ENCODE results near the gene SLC35A2.

SLC35A2 gene

GRCh38 chrX:48934581-48935300, 23.3 kb upstream of the SLC35A2 start:
- TF ChIP-seq, protein P1, sequence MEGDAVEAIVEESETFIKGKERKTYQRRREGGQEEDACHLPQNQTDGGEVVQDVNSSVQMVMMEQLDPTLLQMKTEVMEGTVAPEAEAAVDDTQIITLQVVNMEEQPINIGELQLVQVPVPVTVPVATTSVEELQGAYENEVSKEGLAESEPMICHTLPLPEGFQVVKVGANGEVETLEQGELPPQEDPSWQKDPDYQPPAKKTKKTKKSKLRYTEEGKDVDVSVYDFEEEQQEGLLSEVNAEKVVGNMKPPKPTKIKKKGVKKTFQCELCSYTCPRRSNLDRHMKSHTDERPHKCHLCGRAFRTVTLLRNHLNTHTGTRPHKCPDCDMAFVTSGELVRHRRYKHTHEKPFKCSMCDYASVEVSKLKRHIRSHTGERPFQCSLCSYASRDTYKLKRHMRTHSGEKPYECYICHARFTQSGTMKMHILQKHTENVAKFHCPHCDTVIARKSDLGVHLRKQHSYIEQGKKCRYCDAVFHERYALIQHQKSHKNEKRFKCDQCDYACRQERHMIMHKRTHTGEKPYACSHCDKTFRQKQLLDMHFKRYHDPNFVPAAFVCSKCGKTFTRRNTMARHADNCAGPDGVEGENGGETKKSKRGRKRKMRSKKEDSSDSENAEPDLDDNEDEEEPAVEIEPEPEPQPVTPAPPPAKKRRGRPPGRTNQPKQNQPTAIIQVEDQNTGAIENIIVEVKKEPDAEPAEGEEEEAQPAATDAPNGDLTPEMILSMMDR (IDR thresholded peaks at IDR 0.05): no peak
- no peak overlapping the region for H3K4me3 Mint-ChIP-seq
- H3K27ac Mint-ChIP-seq: no peak overlapping the region
- H3K36me3 Mint-ChIP-seq (ENCODE audit: low read depth): peaks cover 62% of the 10 kb centered on the region
- DNase-seq: no peak
- no peaks in the 10 kb centered on the region for H3K27me3 Mint-ChIP-seq (ENCODE audit: low read depth, poor library complexity)
- peaks cover 22% of the 10 kb centered on the region for H3K4me1 Mint-ChIP-seq
- peaks cover 38% of the 10 kb centered on the region for H3K9me3 Mint-ChIP-seq

DNA sequence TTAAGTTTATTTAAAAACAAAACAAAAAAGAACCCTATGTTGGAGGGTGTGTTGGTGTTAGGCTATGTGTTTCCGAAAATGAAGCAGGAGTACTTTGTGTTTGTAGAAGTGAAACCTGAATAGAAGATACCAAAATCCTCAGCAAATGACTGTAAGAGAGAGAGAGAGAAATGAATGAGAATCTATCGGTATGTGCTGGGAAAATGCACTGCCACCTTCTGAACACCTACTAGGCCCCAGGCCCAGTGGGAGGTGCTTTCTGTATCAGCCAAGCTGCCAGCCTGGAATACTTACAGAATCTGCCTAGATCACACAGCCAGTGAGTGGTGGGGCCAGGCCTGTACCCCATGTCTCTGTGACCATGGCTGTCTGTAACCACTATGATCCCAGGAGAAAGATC, 22.3 kb upstream of the SLC35A2 start:
- TF ChIP-seq, protein P1 (IDR thresholded peaks at IDR 0.05): no peak
- H3K9me3 Mint-ChIP-seq: peaks cover 30% of the 10 kb centered on the region
- peaks cover 55% of the 10 kb centered on the region for H3K36me3 Mint-ChIP-seq (ENCODE audit: low read depth)
- no peak overlapping the region for H3K27ac Mint-ChIP-seq
- H3K27me3 Mint-ChIP-seq (ENCODE audit: low read depth, poor library complexity): no peaks in the 10 kb centered on the region
- no peak for DNase-seq
- H3K4me3 Mint-ChIP-seq: no peak overlapping the region
- peaks cover 15% of the 10 kb centered on the region for H3K4me1 Mint-ChIP-seq

GRCh38 chrX:48927736-48928382, 16.4 kb upstream of the SLC35A2 start:
- Mint-ChIP-seq H3K4me3 (no peak overlapping the region), H3K36me3 (ENCODE audit: low read depth) (peaks cover 55% of the 10 kb centered on the region), H3K4me1 (peaks cover 7% of the 10 kb centered on the region), H3K27ac (no peak overlapping the region), H3K9me3 (peaks cover 34% of the 10 kb centered on the region), H3K27me3 (ENCODE audit: low read depth, poor library complexity) (no peaks in the 10 kb centered on the region)
- TF ChIP-seq, protein P1 (IDR thresholded peaks at IDR 0.05): no peak
- no peak for DNase-seq

DNA sequence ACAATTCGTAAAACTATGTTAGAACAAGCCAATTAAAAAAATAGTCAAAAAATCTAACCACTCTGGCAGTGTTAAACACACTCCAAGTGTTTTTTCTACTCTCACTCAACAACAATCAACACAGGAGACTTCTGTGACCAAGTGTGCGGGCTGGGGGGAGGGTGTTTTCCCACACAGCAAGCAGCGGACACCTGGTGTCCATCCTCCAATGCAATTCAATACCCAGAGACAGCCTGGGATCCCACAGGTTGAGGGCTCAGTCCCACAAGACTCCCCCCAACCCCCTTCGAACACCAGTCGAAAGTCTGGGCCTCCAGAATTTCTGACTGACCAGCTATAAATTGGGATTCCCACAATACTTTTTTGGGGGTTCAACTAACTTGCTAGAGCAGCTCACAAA, 15.7 kb upstream of the SLC35A2 start:
- Mint-ChIP-seq H3K27me3 (ENCODE audit: low read depth, poor library complexity) (no peaks in the 10 kb centered on the region), H3K9me3 (peaks cover 33% of the 10 kb centered on the region), H3K4me1 (peaks cover 7% of the 10 kb centered on the region), H3K4me3 (no peak overlapping the region), H3K36me3 (ENCODE audit: low read depth) (peaks cover 52% of the 10 kb centered on the region), H3K27ac (no peak overlapping the region)
- no peak for DNase-seq
- TF ChIP-seq, protein P1 (IDR thresholded peaks at IDR 0.05): no peak

DNA sequence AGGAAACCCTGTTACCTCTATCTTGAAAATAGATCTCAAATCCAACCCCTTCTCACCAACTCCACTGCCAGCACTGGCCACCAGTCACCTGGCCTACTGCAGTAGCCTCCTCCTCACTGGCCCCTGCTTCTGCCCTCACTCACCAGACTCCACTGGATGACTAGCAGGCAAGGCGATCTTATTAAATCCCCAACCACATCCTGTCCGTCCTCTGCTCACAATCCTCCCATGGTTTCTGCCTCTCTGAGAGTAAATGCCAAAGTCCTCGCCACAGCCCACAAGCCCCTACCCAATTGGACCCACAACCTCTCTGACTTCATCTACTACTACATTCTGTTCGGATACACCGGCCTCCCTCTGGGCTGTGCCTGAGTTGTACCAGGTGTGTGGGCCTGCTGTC, 12.8 kb upstream of the SLC35A2 start:
- no peak for DNase-seq
- Mint-ChIP-seq H3K4me3 (no peak overlapping the region), H3K27me3 (ENCODE audit: low read depth, poor library complexity) (peaks cover 3% of the 10 kb centered on the region), H3K4me1 (peaks cover 22% of the 10 kb centered on the region), H3K36me3 (ENCODE audit: low read depth) (peaks cover 37% of the 10 kb centered on the region), H3K9me3 (peaks cover 38% of the 10 kb centered on the region), H3K27ac (no peak overlapping the region)
- TF ChIP-seq, protein P1 (IDR thresholded peaks at IDR 0.05): no peak

GRCh38 chrX:48923771-48924170, 12.3 kb upstream of the SLC35A2 start:
- H3K27me3 Mint-ChIP-seq (ENCODE audit: low read depth, poor library complexity): peaks cover 3% of the 10 kb centered on the region
- no peak overlapping the region for H3K27ac Mint-ChIP-seq
- no peak overlapping the region for H3K4me3 Mint-ChIP-seq
- no peak for DNase-seq
- TF ChIP-seq, protein P1 (IDR thresholded peaks at IDR 0.05): no peak
- H3K36me3 Mint-ChIP-seq (ENCODE audit: low read depth): peaks cover 36% of the 10 kb centered on the region
- H3K9me3 Mint-ChIP-seq: peaks cover 38% of the 10 kb centered on the region
- H3K4me1 Mint-ChIP-seq: peaks cover 23% of the 10 kb centered on the region
